Measurements from ENCODE around the gene RPP14.
"Not testable (repeated sequence)": the region's sequence is repeated elsewhere in the genome, so short reads cannot be mapped to it uniquely, and the experiment has no call there.

Gene RPP14

GRCh38 chr3:58305882-58306711, at the start of gene RPP14, which contains the start of gene HTD2:
RPP14 (plus strand) TSS chr3:58306245; CDS start chr3:58310330, 4,085 bp downstream.
HTD2 (plus strand) TSS chr3:58306520; CDS start chr3:58317614, 11,094 bp downstream.
- peak; percentile 97 to 98 for DNase-seq

- no peak for DNase-seq
Observed at GRCh38 chr3:58256511-58256910, 49.5 kb upstream of the RPP14 start.

- DNase-seq = no peak
Observed at GRCh38 chr3:58258392-58259055, 47.5 kb upstream of the RPP14 start.

- DNase-seq = peak in 1 of 2 donors; percentile 26
Observed at GRCh38 chr3:58260261-58260731, 45.7 kb upstream of the RPP14 start.

GRCh38 chr3:58260733-58261132, 45.3 kb upstream of the RPP14 start:
- no peak for DNase-seq

GRCh38 chr3:58261954-58262666, 43.9 kb upstream of the RPP14 start:
- no peak for DNase-seq

GRCh38 chr3:58266577-58266976, 39.5 kb upstream of the RPP14 start:
- DNase-seq = no peak

- not testable (repeated sequence) for DNase-seq
Observed at GRCh38 chr3:58267543-58267942, 38.5 kb upstream of the RPP14 start.

- no peak for DNase-seq
Observed at GRCh38 chr3:58269356-58269755, 36.7 kb upstream of the RPP14 start.

- DNase-seq = no peak
Observed at GRCh38 chr3:58270485-58270884, 35.6 kb upstream of the RPP14 start.

- peak in 1 of 2 donors; percentile 17 for DNase-seq
Observed at GRCh38 chr3:58271901-58272501, 34.0 kb upstream of the RPP14 start.

- no peak for DNase-seq
Observed at GRCh38 chr3:58272891-58273290, 33.2 kb upstream of the RPP14 start.

- not testable (repeated sequence) for DNase-seq
Observed at GRCh38 chr3:58273362-58273761, 32.7 kb upstream of the RPP14 start.

- DNase-seq = no peak
Observed at GRCh38 chr3:58274027-58274614, 31.9 kb upstream of the RPP14 start.

GRCh38 chr3:58281069-58281468, 25.0 kb upstream of the RPP14 start:
- no peak for DNase-seq

GRCh38 chr3:58285334-58285733, 20.7 kb upstream of the RPP14 start:
- no peak for DNase-seq

GRCh38 chr3:58287354-58287753, 18.7 kb upstream of the RPP14 start:
- no peak for DNase-seq

GRCh38 chr3:58288011-58288728, 17.9 kb upstream of the RPP14 start:
- DNase-seq = no peak

- not testable (repeated sequence) for DNase-seq
Observed at GRCh38 chr3:58288964-58289613, 17.0 kb upstream of the RPP14 start.

- DNase-seq = not testable (repeated sequence)
Observed at GRCh38 chr3:58290446-58290845, 15.6 kb upstream of the RPP14 start.

- DNase-seq = no peak
Observed at GRCh38 chr3:58291671-58292338, 14.2 kb upstream of the RPP14 start.
